Measurements from ENCODE around the gene CHST2. TPM values are rescaled to one million over a fixed set of nuclear protein-coding genes. Genes with fewer than 3 reads are reported as not detected.
A peak's percentile ranks its signal among the peaks of the same experiment; 100 is the strongest.
"Not testable (repeated sequence)": the region's sequence is repeated elsewhere in the genome, so short reads cannot be mapped to it uniquely, and the experiment has no call there.

The CHST2 gene
- total RNA-seq (2014; rRNA removed; shearing (Covaris generic)), result 2.8 and 3.4 TPM in 2 replicates

- peak; percentile 76 for DNase-seq (ENCODE audit: low read depth)
These were observed at the start of gene CHST2 for GRCh38 chr3:143119009-143119914. CHST2 (plus strand) TSS chr3:143119771; CDS start chr3:143120817, 1,046 bp downstream.

GRCh38 chr3:143070977-143071551 lies 48.5 kb upstream of the CHST2 start:
- DNase-seq (ENCODE audit: low read depth), result peak; percentile 55

- no peak for DNase-seq (ENCODE audit: low read depth)
These were observed 47.8 kb upstream of the CHST2 start for GRCh38 chr3:143071776-143072175.

DNA sequence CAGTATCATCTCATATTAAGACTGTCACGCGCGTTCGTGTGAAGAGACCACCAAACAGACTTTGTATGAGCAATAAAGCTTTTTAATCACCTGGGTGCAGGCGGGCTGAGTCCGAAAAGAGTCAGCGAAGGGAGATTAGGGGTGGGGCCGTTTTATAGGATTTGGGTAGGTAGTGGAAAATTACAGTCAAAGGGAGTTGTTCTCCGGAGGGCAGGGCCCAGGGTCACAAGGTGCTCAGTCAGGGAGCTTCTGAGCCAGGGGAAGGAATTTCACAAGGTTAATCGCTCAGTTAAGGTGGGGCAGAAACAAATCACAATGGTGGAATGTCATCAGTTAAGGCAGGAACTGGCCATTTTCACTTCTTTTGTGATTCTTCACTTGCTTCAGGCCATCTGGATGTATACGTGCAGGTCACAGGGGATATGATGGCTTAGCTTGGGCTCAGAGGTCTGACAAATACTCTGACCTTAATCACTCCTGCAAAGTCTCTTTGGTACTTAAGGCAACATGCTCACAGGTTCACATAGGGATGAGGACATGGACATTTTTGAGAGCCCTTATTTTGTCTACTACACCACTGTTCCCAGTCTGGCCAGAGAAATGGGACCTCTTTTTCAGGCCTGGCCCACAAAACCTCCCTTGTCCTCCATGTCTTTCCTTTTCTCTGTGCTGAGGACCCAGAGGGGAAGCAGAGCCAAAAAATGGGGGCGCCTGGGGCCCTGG lies 47.1 kb upstream of the CHST2 start:
- not testable (repeated sequence) for DNase-seq (ENCODE audit: low read depth)

GRCh38 chr3:143073541-143073940 lies 46.0 kb upstream of the CHST2 start:
- DNase-seq (ENCODE audit: low read depth), result not testable (repeated sequence)

- DNase-seq (ENCODE audit: low read depth), result not testable (repeated sequence)
These were observed 45.6 kb upstream of the CHST2 start for GRCh38 chr3:143073983-143074382.

DNA sequence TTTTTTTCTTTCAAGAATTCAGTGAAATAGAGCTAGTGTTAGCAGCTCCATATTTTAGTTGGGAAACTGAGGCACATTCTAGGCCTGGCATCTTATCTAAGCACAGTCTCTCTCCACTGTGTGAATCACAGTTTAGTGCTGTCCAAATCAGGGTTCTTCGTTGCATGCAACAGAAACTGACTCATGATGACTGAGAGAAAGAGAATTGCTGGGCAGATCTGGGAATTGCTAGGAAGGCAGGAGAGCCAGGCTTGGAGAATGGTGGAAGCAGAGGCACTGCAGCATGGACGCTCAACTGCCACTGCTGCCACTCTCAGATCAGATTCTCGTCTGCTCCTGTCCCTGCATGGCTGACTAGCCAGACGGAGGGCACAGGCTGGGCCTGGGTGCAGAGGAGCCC lies 40.7 kb upstream of the CHST2 start:
- peak; percentile 64 for DNase-seq (ENCODE audit: low read depth)

DNA sequence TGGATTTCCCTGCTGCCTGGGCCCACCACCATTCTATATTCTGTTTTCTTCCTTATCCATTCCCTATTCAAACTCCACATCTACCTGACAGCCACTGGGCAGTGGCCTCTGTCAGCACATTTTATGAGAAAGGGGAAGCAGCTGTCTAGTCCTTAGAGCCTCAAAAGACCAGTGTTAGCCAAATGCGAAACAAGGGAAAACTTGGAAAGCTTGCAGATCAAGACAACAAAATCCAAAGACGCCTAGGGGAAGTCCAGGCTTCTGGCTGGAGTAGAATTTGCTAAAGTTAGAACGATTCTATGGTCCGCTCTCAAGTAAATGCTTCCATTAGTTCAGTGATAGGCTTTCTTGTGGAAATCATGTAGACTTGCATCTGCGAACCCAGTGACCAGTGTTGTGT lies 39.4 kb upstream of the CHST2 start:
- DNase-seq (ENCODE audit: low read depth), result no peak

GRCh38 chr3:143081365-143081764 lies 38.2 kb upstream of the CHST2 start:
- no peak for DNase-seq (ENCODE audit: low read depth)

- no peak for DNase-seq (ENCODE audit: low read depth)
These were observed 37.5 kb upstream of the CHST2 start for GRCh38 chr3:143081844-143082778.

DNA sequence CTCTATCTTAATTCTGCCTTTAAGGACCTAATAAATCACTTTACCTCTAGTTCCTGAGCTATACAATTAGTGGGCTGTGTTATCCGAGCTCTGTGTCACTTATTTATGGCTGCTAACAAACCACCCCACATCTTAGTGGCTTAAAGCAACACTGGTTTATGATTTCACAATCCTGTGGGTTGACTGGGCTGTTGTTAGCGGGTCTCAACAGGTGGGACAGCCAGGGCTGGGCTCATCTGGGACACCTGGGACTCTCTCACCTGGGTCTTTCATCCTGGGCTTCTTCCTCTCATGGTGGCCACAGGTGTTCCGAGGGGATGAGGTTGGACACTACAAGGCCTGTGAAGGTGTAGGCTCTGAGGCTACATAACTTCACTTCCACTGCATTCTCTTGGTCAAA lies 35.8 kb upstream of the CHST2 start:
- DNase-seq (ENCODE audit: low read depth), result no peak

GRCh38 chr3:143084856-143085731 lies 34.5 kb upstream of the CHST2 start:
- peak; percentile 74 for DNase-seq (ENCODE audit: low read depth)

- no peak for DNase-seq (ENCODE audit: low read depth)
These were observed 30.7 kb upstream of the CHST2 start for GRCh38 chr3:143088835-143089234.

GRCh38 chr3:143089965-143090364 lies 29.6 kb upstream of the CHST2 start:
- no peak for DNase-seq (ENCODE audit: low read depth)

- no peak for DNase-seq (ENCODE audit: low read depth)
These were observed 29.1 kb upstream of the CHST2 start for GRCh38 chr3:143090486-143090885.

- no peak for DNase-seq (ENCODE audit: low read depth)
These were observed 28.4 kb upstream of the CHST2 start for GRCh38 chr3:143090976-143091837.

DNA sequence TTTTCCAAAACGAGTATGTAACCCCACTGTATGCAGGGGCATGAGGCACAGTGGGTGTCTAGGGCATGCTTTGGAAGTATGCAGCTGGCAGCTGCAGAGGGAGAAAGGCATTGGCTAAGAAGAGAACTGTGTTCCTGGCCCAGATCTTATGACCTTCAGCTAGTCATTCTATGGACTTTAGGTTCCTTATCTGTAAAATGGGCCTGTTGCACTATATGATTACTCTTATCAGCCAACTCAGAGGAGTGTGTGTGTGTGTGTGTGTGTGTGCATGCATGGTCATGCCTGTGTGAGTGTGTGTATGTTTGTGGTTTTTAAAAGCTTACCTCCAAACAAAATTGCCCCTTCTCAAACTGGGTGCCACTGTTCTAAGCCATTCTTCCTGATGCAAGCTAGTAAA lies 27.4 kb upstream of the CHST2 start:
- no peak for DNase-seq (ENCODE audit: low read depth)

DNA sequence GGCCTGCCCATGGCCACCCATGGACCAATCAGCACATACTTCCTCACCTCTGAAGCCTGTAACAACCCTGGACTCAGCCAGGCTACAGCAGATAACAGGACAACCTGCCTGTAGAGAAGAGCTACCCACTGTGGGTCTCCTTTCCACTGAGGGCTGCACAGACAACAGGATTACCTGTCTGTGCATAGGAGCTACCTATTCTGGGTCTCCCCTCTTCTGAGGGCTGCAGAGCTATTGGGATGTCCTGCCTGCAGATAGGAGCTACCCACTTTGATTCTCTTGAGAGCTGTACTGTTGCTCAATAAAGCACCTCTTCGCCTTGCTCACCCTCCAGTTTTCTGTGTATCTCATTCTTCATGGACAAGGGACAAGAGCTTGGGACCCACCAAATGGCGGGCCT lies 23.8 kb upstream of the CHST2 start:
- DNase-seq (ENCODE audit: low read depth), result no peak

DNA sequence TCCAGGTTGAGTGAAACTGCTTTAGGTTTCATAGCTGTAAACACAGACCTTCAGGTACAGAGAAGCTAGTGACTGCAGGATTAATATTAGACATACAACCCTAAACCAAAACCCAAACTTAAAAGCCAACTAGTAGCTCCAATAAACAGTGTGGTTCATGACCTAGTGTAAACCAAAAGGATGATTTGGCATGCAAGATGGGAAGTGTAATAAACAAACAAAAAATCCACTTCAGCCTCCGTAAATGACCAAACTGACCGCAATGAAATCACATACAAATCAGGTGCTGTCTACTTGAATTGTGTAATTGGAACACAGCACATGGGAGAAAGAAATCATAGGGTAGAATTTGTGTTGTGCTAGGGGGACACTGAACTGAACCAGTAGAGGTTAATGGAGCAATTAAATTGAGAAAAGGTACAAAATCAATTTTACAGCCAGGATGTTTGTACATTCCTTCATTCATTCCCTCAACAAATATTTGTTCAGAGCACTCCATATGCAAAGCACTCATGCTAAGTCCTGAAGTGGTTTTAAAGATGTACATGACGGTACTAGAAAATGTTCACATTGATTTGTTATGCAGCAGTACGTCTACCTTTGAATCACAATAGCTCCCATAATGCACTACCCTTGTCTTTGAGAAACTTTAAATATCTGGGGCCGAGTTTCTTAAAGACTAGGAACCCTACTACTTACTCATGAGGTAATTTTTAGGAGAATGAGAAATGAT lies 21.4 kb upstream of the CHST2 start:
- peak; percentile 55 for DNase-seq (ENCODE audit: low read depth)

Measured in M059J (cell line).